DND-41 (cell line): ENCODE measurements around the gene INKA1.

ENCODE experiments used
- ATAC-seq: fragments of 200-7000 bp; cut with Tn5 transposase; 3 replicates; pipeline ENCODE4 v1.9.1; 2021; ENCODE audit warnings: low read depth; ENCODE audit not compliant: insufficient read depth
- DNase-seq: peaks from one replicate; pipeline ENCODE4 v3.0.0-alpha.2; 2020
- H2AFZ ChIP-seq: 2 replicates; pipeline ENCODE4 v1.6.0; 2012; ENCODE audit warnings: low read depth, low read length
- H3K27ac ChIP-seq: 2 replicates; pipeline ENCODE4 v1.5.1; 2012; ENCODE audit warnings: low read length, inconsistent platforms
- H3K27me3 ChIP-seq: fragments of 200-600 bp; sonication (generic); 2 replicates; pipeline ENCODE4 v1.6.0; 2012; ENCODE audit warnings: low read length, mild to moderate bottlenecking, inconsistent platforms; ENCODE audit not compliant: insufficient read depth, poor library complexity
- H3K36me3 ChIP-seq: 2 replicates; pipeline ENCODE4 v1.5.1; 2012; ENCODE audit warnings: low read length, inconsistent platforms; ENCODE audit not compliant: insufficient read depth
- H3K4me1 ChIP-seq: 2 replicates; pipeline ENCODE4 v1.5.1; 2012; ENCODE audit warnings: mild to moderate bottlenecking, low read length; ENCODE audit not compliant: insufficient read depth
- H3K4me2 ChIP-seq: 2 replicates; pipeline ENCODE4 v1.6.0; 2012; ENCODE audit warnings: mild to moderate bottlenecking, moderate library complexity, low read length, inconsistent platforms; ENCODE audit not compliant: insufficient read depth
- H3K4me3 ChIP-seq, 2 experiments: fragments of 200-600 bp in 1 of 2; shearing (Covaris generic) in 1 of 2; 2 replicates each; pipeline ENCODE4 v1.5.1; 2012 to 2016; ENCODE audit warnings: inconsistent platforms in 2 of 2, low read length in 2 of 2, mild to moderate bottlenecking in 2 of 2, low read depth in 1 of 2, moderate library complexity in 1 of 2
- H3K79me2 ChIP-seq: 2 replicates; pipeline ENCODE4 v1.6.0; 2012; ENCODE audit warnings: low read length, inconsistent platforms; ENCODE audit not compliant: insufficient read depth
- H3K9ac ChIP-seq: 2 replicates; pipeline ENCODE4 v1.6.0; 2012; ENCODE audit warnings: low read depth, mild to moderate bottlenecking, inconsistent platforms, low read length, moderate library complexity
- H3K9me3 ChIP-seq: 2 replicates; pipeline ENCODE4 v1.5.1; 2012; ENCODE audit warnings: low read length, moderate library complexity, mild to moderate bottlenecking, inconsistent platforms; ENCODE audit not compliant: insufficient read depth, severe bottlenecking
- H4K20me1 ChIP-seq: 2 replicates; pipeline ENCODE4 v1.6.0; 2012; ENCODE audit warnings: low read length; ENCODE audit not compliant: insufficient read depth
- CTCF ChIP-seq: IDR thresholded peaks from 2 replicates; pipeline ENCODE4 v1.5.1; 2012; ENCODE audit warnings: borderline replicate concordance, low read length, moderate library complexity, mild to moderate bottlenecking; ENCODE audit not compliant: poor library complexity, severe bottlenecking; ENCODE audit errors: extremely low read depth
- EZH2 ChIP-seq: IDR thresholded peaks from 3 replicates; pipeline ENCODE4 v1.6.1; 2012; ENCODE audit warnings: borderline replicate concordance, low read depth, mild to moderate bottlenecking, moderate library complexity, low read length, inconsistent platforms; ENCODE audit not compliant: severe bottlenecking

Gene INKA1

GRCh38 chr3:49842843-49843517, 39.9 kb downstream of the INKA1 start:
- TF ChIP-seq EZH2 = no peak
- TF ChIP-seq CTCF = no peak
- H3K27me3 ChIP-seq = no peaks in the 10 kb centered on the region
- no peaks in the 10 kb centered on the region for H4K20me1 ChIP-seq
- no peak for ATAC-seq
- no peak overlapping the region for H3K4me3 ChIP-seq
- H3K4me2 ChIP-seq = no peak overlapping the region
- H3K4me1 ChIP-seq = no peaks in the 10 kb centered on the region
- no peaks in the 10 kb centered on the region for H3K9me3 ChIP-seq
- H3K79me2 ChIP-seq = no peaks in the 10 kb centered on the region
- no peak overlapping the region for H3K9ac ChIP-seq
- no peak overlapping the region for H3K27ac ChIP-seq
- H2AFZ ChIP-seq = no peak overlapping the region
- no peak for DNase-seq
- H3K36me3 ChIP-seq = peaks cover 90% of the 10 kb centered on the region

DNA sequence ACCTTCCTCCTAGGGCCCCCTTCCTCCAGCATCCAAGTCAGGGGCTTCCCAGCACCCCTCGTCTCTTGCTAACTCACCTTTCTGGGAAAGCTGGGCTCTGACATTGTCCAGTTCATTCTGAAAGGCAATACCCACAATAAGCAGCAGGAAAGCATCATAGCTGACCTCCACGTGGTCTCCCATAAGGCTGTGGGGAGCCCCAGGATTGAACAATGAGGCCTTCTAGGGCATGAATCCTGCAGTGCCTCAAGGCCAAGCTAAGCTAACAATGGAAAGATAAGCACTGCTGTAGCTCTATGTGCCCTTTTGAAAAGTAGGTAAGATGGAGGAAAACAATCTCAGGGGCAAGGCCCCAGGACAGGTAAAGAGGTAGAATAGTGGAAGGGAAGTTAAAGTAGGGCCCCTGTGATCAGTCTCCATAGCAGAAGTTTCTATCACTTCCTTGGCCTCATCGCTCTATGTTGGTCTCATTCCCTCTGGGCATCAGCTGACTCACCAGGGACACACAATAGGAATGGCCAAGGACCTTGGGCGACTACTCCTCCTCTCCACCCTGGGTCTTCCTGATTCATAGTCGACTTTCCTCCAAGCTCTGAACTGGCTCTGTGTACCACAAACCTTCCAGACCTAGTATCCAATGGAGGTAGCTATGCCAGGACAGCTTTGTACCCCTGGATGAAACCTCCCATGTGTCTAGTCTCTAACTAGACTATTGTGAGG, 41.6 kb downstream of the INKA1 start:
- Histone ChIP-seq H3K4me2 (no peak overlapping the region), H4K20me1 (no peaks in the 10 kb centered on the region), H3K79me2 (no peaks in the 10 kb centered on the region), H3K9me3 (no peaks in the 10 kb centered on the region), H2AFZ (no peak overlapping the region), H3K27ac (no peak overlapping the region), H3K27me3 (no peaks in the 10 kb centered on the region), H3K4me3 (no peak overlapping the region), H3K9ac (no peak overlapping the region), H3K4me1 (no peaks in the 10 kb centered on the region), H3K36me3 (peaks cover 85% of the 10 kb centered on the region)
- TF ChIP-seq CTCF (no peak), EZH2 (no peak)
- DNase-seq (no peak), ATAC-seq (no peak)

DNA sequence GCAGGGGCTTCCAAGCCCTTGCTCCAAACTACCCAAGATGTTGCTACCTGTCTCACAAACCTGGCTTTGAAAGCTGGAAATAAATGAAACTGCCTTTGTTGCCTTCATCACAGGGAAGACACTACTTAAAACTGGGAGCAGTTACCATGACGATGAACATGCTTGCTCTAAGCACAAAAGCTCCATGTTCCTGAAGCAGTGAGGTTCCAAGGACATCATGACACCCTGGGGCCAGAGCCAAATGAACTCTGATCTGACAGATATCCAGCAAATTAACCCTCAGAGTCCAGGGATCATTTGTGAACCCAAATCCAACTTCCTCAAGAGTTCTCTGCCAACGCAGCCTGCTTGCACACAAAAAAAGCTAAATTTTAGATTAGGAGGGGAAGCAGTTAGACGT, 42.6 kb downstream of the INKA1 start:
- TF ChIP-seq CTCF = no peak
- TF ChIP-seq EZH2 = no peak
- H3K36me3 ChIP-seq = peaks cover 74% of the 10 kb centered on the region
- H3K4me2 ChIP-seq = no peak overlapping the region
- DNase-seq = no peak
- H4K20me1 ChIP-seq = no peaks in the 10 kb centered on the region
- no peak overlapping the region for H3K9ac ChIP-seq
- no peaks in the 10 kb centered on the region for H3K9me3 ChIP-seq
- no peaks in the 10 kb centered on the region for H3K27me3 ChIP-seq
- H3K27ac ChIP-seq = no peak overlapping the region
- H3K4me3 ChIP-seq = no peak overlapping the region
- H2AFZ ChIP-seq = no peak overlapping the region
- no peaks in the 10 kb centered on the region for H3K4me1 ChIP-seq
- H3K79me2 ChIP-seq = peaks cover 4% of the 10 kb centered on the region; the same call in 1 of the 2 replicates
- ATAC-seq = no peak
